ENCODE measurements around the gene TMEFF2. TPM values are rescaled to one million over a fixed set of nuclear protein-coding genes. Genes with fewer than 3 reads are reported as not detected.

Gene TMEFF2
- total RNA-seq, 3 donors from 2014 or later (not counting 1 experiment from before 2014, with no cell fraction given): not detected

DNA sequence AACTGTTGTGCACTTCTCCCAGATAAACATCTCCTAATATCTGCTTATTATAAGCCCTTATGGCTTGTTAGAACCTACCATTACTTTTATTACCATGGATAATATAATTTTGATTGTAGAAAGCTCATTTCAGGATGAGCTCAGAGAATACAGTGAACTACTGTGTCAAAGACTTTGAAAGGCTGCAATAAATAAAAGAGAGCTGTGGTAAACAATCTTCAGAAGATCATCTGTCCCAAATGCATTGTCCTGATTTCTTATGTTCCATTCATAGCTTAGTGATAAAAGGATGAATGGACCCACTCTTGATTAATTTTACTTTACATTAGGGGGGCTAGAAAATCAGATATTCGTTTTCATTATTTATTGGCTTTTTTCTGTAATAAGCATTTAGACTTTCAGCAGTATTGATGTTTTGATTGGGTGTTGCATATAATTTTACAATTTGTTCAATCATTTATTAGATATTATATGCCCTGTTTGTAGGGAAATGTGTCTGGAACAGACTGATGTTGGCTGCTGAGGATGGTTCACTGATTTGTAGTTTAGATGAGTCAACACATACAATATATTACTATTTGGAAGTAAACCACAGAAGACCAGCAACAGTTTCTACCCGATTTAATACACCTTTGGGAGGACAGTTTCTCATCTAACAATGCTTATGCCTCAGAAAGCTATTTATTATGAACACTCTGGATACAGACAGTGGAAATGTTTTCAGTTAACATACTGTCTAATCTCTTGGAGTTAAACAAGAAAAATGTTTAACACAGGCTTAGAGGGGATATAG lies 147.2 kb downstream of the TMEFF2 start:
- H3K9me3 ChIP-seq (ENCODE audit: control insufficient read depth, insufficient read depth, low read length): no peaks in the 10 kb centered on the region
- H3K4me1 ChIP-seq (ENCODE audit: control insufficient read depth, insufficient read depth, low read length): no peaks in the 10 kb centered on the region
- H3K27me3 ChIP-seq (ENCODE audit: control insufficient read depth, insufficient read depth, low read length): no peaks in the 10 kb centered on the region
- H3K4me3 Mint-ChIP-seq: no peak overlapping the region
- intact Hi-C loops (cut with micrococcal nuclease): no loop called here
- H3K36me3 Mint-ChIP-seq: no peaks in the 10 kb centered on the region
- WGBS (ENCODE audit: insufficient coverage): 100% methylated on average over 1 of the region's 2 CpGs
- no peaks in the 10 kb centered on the region for H3K36me3 ChIP-seq (ENCODE audit: control insufficient read depth, insufficient read depth, low read length)
- no peak overlapping the region for H3K27ac Mint-ChIP-seq
- DNase-seq (no peak), ATAC-seq (no peak)
- TF ChIP-seq, protein P1, sequence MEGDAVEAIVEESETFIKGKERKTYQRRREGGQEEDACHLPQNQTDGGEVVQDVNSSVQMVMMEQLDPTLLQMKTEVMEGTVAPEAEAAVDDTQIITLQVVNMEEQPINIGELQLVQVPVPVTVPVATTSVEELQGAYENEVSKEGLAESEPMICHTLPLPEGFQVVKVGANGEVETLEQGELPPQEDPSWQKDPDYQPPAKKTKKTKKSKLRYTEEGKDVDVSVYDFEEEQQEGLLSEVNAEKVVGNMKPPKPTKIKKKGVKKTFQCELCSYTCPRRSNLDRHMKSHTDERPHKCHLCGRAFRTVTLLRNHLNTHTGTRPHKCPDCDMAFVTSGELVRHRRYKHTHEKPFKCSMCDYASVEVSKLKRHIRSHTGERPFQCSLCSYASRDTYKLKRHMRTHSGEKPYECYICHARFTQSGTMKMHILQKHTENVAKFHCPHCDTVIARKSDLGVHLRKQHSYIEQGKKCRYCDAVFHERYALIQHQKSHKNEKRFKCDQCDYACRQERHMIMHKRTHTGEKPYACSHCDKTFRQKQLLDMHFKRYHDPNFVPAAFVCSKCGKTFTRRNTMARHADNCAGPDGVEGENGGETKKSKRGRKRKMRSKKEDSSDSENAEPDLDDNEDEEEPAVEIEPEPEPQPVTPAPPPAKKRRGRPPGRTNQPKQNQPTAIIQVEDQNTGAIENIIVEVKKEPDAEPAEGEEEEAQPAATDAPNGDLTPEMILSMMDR (IDR thresholded peaks at IDR 0.05): no peak
- H3K27ac ChIP-seq (ENCODE audit: low read length): no peak overlapping the region
- H3K27me3 Mint-ChIP-seq (ENCODE audit: low read depth in 2 of 2): no peaks in the 10 kb centered on the region
- no peaks in the 10 kb centered on the region for H3K9me3 Mint-ChIP-seq
- H3K4me1 Mint-ChIP-seq: no peaks in the 10 kb centered on the region
- H3K4me3 ChIP-seq (ENCODE audit: low read length): no peak overlapping the region

DNA sequence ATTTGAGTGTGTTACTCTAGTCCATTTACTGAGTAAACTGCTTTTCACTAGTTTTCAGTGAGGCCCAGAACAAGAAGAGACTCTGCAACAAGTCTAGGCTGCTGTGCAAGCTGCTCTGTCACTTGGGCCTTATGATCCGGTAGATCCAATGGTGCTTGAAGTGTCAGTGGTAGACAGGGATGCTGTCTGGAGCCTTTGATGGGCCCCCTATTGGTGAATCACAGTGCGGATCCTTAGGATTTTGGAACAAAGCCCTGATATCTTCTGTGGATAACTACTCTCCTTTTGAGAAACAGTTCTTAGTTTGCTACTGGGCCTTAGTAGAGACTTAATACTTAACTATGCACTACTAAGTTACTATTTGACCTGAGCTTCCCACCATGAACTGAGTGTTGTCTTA lies 150.2 kb downstream of the TMEFF2 start:
- H3K27ac ChIP-seq (ENCODE audit: low read length): no peak overlapping the region
- Mint-ChIP-seq H3K4me1 (no peaks in the 10 kb centered on the region), H3K36me3 (no peaks in the 10 kb centered on the region), H3K4me3 (no peak overlapping the region), H3K27me3 (ENCODE audit: low read depth in 2 of 2) (no peaks in the 10 kb centered on the region), H3K27ac (no peak overlapping the region), H3K9me3 (no peaks in the 10 kb centered on the region)
- intact Hi-C loops (cut with micrococcal nuclease): no loop called here
- H3K27me3 ChIP-seq (ENCODE audit: control insufficient read depth, insufficient read depth, low read length): no peaks in the 10 kb centered on the region
- H3K9me3 ChIP-seq (ENCODE audit: control insufficient read depth, insufficient read depth, low read length): no peaks in the 10 kb centered on the region
- TF ChIP-seq, protein P1 (IDR thresholded peaks at IDR 0.05): no peak
- H3K4me1 ChIP-seq (ENCODE audit: control insufficient read depth, insufficient read depth, low read length): no peaks in the 10 kb centered on the region
- WGBS (ENCODE audit: insufficient coverage): 98% methylated on average over 2 of the region's 2 CpGs
- no peak for ATAC-seq
- no peak for DNase-seq
- H3K36me3 ChIP-seq (ENCODE audit: control insufficient read depth, insufficient read depth, low read length): no peaks in the 10 kb centered on the region
- no peak overlapping the region for H3K4me3 ChIP-seq (ENCODE audit: low read length)

DNA sequence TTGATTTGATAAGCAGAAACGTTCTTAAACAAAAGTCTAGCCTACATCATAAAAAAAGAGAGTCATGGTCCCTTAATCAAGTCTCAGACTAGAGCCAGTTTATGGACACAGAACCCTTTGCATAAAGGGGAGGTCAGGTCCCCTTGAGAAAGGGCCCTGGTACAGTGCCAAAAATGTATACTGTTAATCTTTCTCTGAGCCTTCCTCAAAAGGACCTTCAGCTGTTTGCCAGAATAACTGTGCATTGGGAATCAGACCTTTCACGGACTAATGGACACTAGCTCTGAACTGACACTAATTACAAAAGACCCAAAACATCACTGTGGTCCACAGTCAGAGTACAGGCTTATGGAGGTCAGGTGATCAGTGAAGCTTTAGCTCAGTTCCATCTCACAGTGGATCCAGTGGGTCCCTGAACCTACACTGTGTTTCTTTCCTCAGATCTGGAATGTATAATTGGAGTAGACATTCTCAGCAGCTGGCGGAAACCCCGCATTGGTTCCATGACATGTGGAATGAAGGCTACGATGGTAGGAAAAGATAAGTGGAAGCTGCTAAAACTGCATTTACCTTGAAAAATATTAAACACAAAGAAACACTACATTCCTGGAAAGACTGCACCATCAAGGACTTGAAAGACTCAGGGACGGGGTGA lies 151.4 kb downstream of the TMEFF2 start:
- no peak overlapping the region for H3K27ac Mint-ChIP-seq
- H3K4me1 Mint-ChIP-seq: no peaks in the 10 kb centered on the region
- Histone ChIP-seq H3K4me3 (ENCODE audit: low read length) (no peak overlapping the region), H3K4me1 (ENCODE audit: control insufficient read depth, insufficient read depth, low read length) (no peaks in the 10 kb centered on the region), H3K27me3 (ENCODE audit: control insufficient read depth, insufficient read depth, low read length) (no peaks in the 10 kb centered on the region), H3K36me3 (ENCODE audit: control insufficient read depth, insufficient read depth, low read length) (no peaks in the 10 kb centered on the region), H3K9me3 (ENCODE audit: control insufficient read depth, insufficient read depth, low read length) (no peaks in the 10 kb centered on the region), H3K27ac (ENCODE audit: low read length) (no peak overlapping the region)
- no peaks in the 10 kb centered on the region for H3K27me3 Mint-ChIP-seq (ENCODE audit: low read depth in 2 of 2)
- H3K4me3 Mint-ChIP-seq: no peak overlapping the region
- WGBS (ENCODE audit: insufficient coverage): 83% methylated on average over 6 of the region's 6 CpGs
- intact Hi-C loops (cut with micrococcal nuclease): no loop called here
- DNase-seq: no peak
- ATAC-seq: no peak
- H3K9me3 Mint-ChIP-seq: no peaks in the 10 kb centered on the region
- no peaks in the 10 kb centered on the region for H3K36me3 Mint-ChIP-seq
- TF ChIP-seq, protein P1 (IDR thresholded peaks at IDR 0.05): no peak

All from natural killer cell (primary cell).